HepG2 (cell line): Measurements from ENCODE around the gene HHEX. TPM values are rescaled to one million over a fixed set of nuclear protein-coding genes. Genes with fewer than 3 reads are reported as not detected.

Source experiments
- ATAC-seq: fragments of 200-7000 bp; cut with Tn5 transposase; 3 replicates; pipeline ENCODE4 v1.9.1; 2020; ENCODE audit warnings: mild to moderate bottlenecking, moderate library complexity
- BruUV-seq: library from RNA; stranded (reverse); fragments of 400-500 nt; replicated peaks from 2 replicates; lab custom pipeline; 2021; lab: Mats Ljungman, UMichigan
- CTCF ChIA-PET: fragments of 300-600 bp; formaldehyde crosslinking; extraction: SDS; loops from one replicate; lab custom pipeline; 2021; ENCODE audit warnings: low total read pairs, inconsistent platforms, low intra/inter-chr PET ratio; lab: Yijun Ruan, JAX
- POLR2A ChIA-PET: fragments of 350-600 bp; sonication (Branson Sonifier 250); formaldehyde crosslinking; loops from one replicate; lab custom pipeline; 2020; ENCODE audit warnings: antibody characterized with exemption, inconsistent platforms; lab: Yijun Ruan, JAX
- DNase-seq: peaks from one replicate; pipeline ENCODE4 v3.0.0-alpha.2; 2015; ENCODE audit warnings: low spot score
- FAIRE-seq: peaks from 3 replicates; lab custom pipeline; 2011; peaks lifted over from hg19 to GRCh38; lab: Jason Lieb, UNC
- H2AFZ ChIP-seq: one replicate; pipeline ENCODE4 v1.6.1; 2011; ENCODE audit warnings: low read length, inconsistent platforms
- H3K27ac ChIP-seq: fragments of 300-600 bp; 3 replicates; pipeline ENCODE4 v1.8.0; 2011; ENCODE audit warnings: mixed run types, mild to moderate bottlenecking, mixed read lengths, low read length, inconsistent platforms; ENCODE audit not compliant: insufficient read depth; ENCODE audit errors: extremely low read length
- H3K27me3 ChIP-seq, 2 experiments: fragments of 200-600 bp in 1 of 2; 2 replicates in 1 of 2; 3 replicates in 1 of 2; pipeline versions ENCODE4 v1.6.0 to v1.8.0; 2011; ENCODE audit warnings: low read length in 2 of 2, mild to moderate bottlenecking in 2 of 2, moderate library complexity in 2 of 2, inconsistent platforms in 1 of 2; ENCODE audit not compliant: insufficient read depth in 2 of 2, control insufficient read depth in 1 of 2
- H3K36me3 ChIP-seq, 2 experiments: fragments of 200-600 bp in 1 of 2; replicated peaks in 1 of 2; 2 replicates in 1 of 2; 3 replicates in 1 of 2; pipeline versions ENCODE4 v1.5.1 to v1.8.0; 2011; ENCODE audit warnings: low read length in 2 of 2, inconsistent platforms in 1 of 2; ENCODE audit not compliant: insufficient read depth in 2 of 2, control insufficient read depth in 1 of 2
- H3K4me1 ChIP-seq: 2 replicates; pipeline ENCODE4 v1.5.1; 2012; ENCODE audit warnings: low read length, inconsistent platforms; ENCODE audit not compliant: insufficient read depth
- H3K4me2 ChIP-seq: 2 replicates; pipeline ENCODE4 v1.6.0; 2011; ENCODE audit warnings: low read depth, low read length, inconsistent platforms
- H3K4me3 ChIP-seq, 3 experiments: fragments of 200-600 bp in 1 of 3; sonication (generic), shearing (Covaris generic) in 1 of 3; replicated peaks in 1 of 3; 2 replicates each; pipeline ENCODE4 v1.5.1; 2011 to 2016; ENCODE audit warnings: low read length in 3 of 3, inconsistent platforms in 2 of 3, low read depth in 2 of 3, mild to moderate bottlenecking in 2 of 3, control low read depth in 1 of 3, mixed read lengths in 1 of 3; ENCODE audit not compliant: insufficient read depth in 1 of 3
- H3K79me2 ChIP-seq: one replicate; pipeline ENCODE4 v1.6.1; 2011; ENCODE audit warnings: low read length, inconsistent platforms; ENCODE audit not compliant: insufficient read depth
- H3K9ac ChIP-seq: 2 replicates; pipeline ENCODE4 v1.6.0; 2011; ENCODE audit warnings: mild to moderate bottlenecking, low read depth, low read length, inconsistent platforms; ENCODE audit not compliant: insufficient read depth
- H3K9me3 ChIP-seq: 2 replicates; pipeline ENCODE4 v1.5.1; 2012; ENCODE audit warnings: mild to moderate bottlenecking, low read length
- H4K20me1 ChIP-seq: 2 replicates; pipeline ENCODE4 v1.6.0; 2011; ENCODE audit warnings: inconsistent platforms, mild to moderate bottlenecking, low read length, moderate library complexity; ENCODE audit not compliant: insufficient read depth
- AGO2 ChIP-seq: fragments of 200-400 bp; formaldehyde crosslinking; optimal IDR thresholded peaks from 2 replicates; pipeline ENCODE3; 2017; ENCODE audit warnings: mild to moderate bottlenecking, low read depth, low read length, moderate library complexity
- CBX5 ChIP-seq: sonication (generic); formaldehyde crosslinking; IDR thresholded peaks from 2 replicates; pipeline ENCODE4 v1.4.0; 2020; ENCODE audit warnings: missing genetic modification reagents, borderline replicate concordance
- GABPB1 ChIP-seq: IDR thresholded peaks from 2 replicates; pipeline ENCODE4 v1.6.1; 2016; ENCODE audit warnings: mild to moderate bottlenecking, missing genetic modification reagents, moderate library complexity, missing compliant biosample characterization
- HMG20A ChIP-seq: IDR thresholded peaks from 2 replicates; pipeline ENCODE4 v1.6.1; 2016; ENCODE audit warnings: borderline replicate concordance
- MAZ ChIP-seq, 2 experiments: sonication (generic) in 1 of 2; formaldehyde crosslinking in 1 of 2; IDR thresholded peaks; 2 replicates each; pipeline versions ENCODE4 v1.5.0 to v1.6.1; 2012 to 2020; ENCODE audit warnings: low read depth in 2 of 2, mild to moderate bottlenecking in 2 of 2, borderline replicate concordance in 1 of 2, improper control_type of control experiment in 1 of 2, low read length in 1 of 2, missing genetic modification reagents in 1 of 2, moderate library complexity in 1 of 2
- MED13 ChIP-seq: sonication (generic); formaldehyde crosslinking; IDR thresholded peaks from 2 replicates; pipeline ENCODE4 v1.5.0; 2020; ENCODE audit warnings: missing genetic modification reagents
- NFE2L1 ChIP-seq: sonication (generic); formaldehyde crosslinking; IDR thresholded peaks from 2 replicates; pipeline ENCODE4 v1.4.0; 2020; ENCODE audit warnings: missing genetic modification reagents, mild to moderate bottlenecking, borderline replicate concordance
- POGZ ChIP-seq: sonication (generic); formaldehyde crosslinking; IDR thresholded peaks from 2 replicates; pipeline ENCODE4 v1.4.0; 2020; ENCODE audit warnings: mild to moderate bottlenecking, missing genetic modification reagents
- POLR2G ChIP-seq: fragments of 200-400 bp; formaldehyde crosslinking; IDR thresholded peaks from 2 replicates; pipeline ENCODE4 v1.6.1; 2018; ENCODE audit warnings: mild to moderate bottlenecking, low read depth, low read length, moderate library complexity
- RXRB ChIP-seq: IDR thresholded peaks from 2 replicates; pipeline ENCODE4 v1.6.1; 2016; ENCODE audit warnings: borderline replicate concordance, missing genetic modification reagents, missing compliant biosample characterization
- SMC3 ChIP-seq: IDR thresholded peaks from 2 replicates; pipeline ENCODE4 v1.6.1; 2011; ENCODE audit warnings: low read length, improper control_type of control experiment
- SOX5 ChIP-seq: IDR thresholded peaks from 2 replicates; pipeline ENCODE4 v1.6.1; 2016; ENCODE audit warnings: borderline replicate concordance
- SRSF9 ChIP-seq: fragments of 200-400 bp; formaldehyde crosslinking; IDR thresholded peaks from 2 replicates; pipeline ENCODE4 v1.6.1; 2018; ENCODE audit warnings: borderline replicate concordance, mild to moderate bottlenecking, low read depth, low read length; ENCODE audit not compliant: insufficient read depth, poor library complexity, severe bottlenecking
- TGIF2 ChIP-seq: IDR thresholded peaks from 2 replicates; pipeline ENCODE4 v1.6.1; 2016; ENCODE audit warnings: control low read depth, missing compliant biosample characterization
- TIGD3 ChIP-seq: sonication (generic); formaldehyde crosslinking; IDR thresholded peaks from 2 replicates; pipeline ENCODE4 v1.5.1; 2020; ENCODE audit warnings: mild to moderate bottlenecking, missing genetic modification reagents, borderline replicate concordance
- ZFAT ChIP-seq: sonication (generic); formaldehyde crosslinking; conservative IDR thresholded peaks from 2 replicates; pipeline ENCODE4 v1.8.1; 2023; ENCODE audit warnings: missing genetic modification reagents, inconsistent platforms
- ZMAT3 ChIP-seq: sonication (generic); formaldehyde crosslinking; conservative IDR thresholded peaks from 2 replicates; pipeline ENCODE4 v1.7.0; 2021; ENCODE audit warnings: missing genetic modification reagents
- ZNF615 ChIP-seq: sonication (generic); formaldehyde crosslinking; IDR thresholded peaks from 2 replicates; pipeline ENCODE4 v1.5.0; 2020; ENCODE audit warnings: mild to moderate bottlenecking, missing genetic modification reagents, borderline replicate concordance
- ZNF737 ChIP-seq: sonication (generic); formaldehyde crosslinking; IDR thresholded peaks from 2 replicates; pipeline ENCODE4 v1.5.0; 2020; ENCODE audit warnings: missing genetic modification reagents, mild to moderate bottlenecking, borderline replicate concordance
- WGBS: methylation state at CpG from one replicate; pipeline ENCODE4 v1.1.6; 2017; ENCODE audit warnings: low lambda C conversion rate; 5-methylcytosine and 5-hydroxymethylcytosine counted together
- in situ Hi-C: cut with HindIII; loops from 2 replicates; pipeline ENCODE4 v1.10.0; 2017; ENCODE audit warnings: low pct_unique_long_range_greater_than_20kb; ENCODE audit not compliant: extremely low pct_ligation_motif_present
- intact Hi-C: fragments of 100-400 bp; cut with micrococcal nuclease; formaldehyde crosslinking; loops from one replicate; pipeline ENCODE4 v1.10.0; 2022; ENCODE audit not compliant: unreplicated experiment
- polyA plus RNA-seq, 8 experiments: library from polyadenylated mRNA; depleted of rRNA in 3 of 8; stranded (reverse) in 7 of 8; unstranded in 1 of 8; fragments of >200 nt; fragmentation: Illumina TruSeq in 4 of 8; extraction: Trizol in 4 of 8; gene quantifications; 2 replicates each; pipeline versions ENCODE4 v1.2.1 to v1.2.3, GENCODE V29; 2011 to 2016; ENCODE audit warnings: low read depth in 4 of 8, missing spikeins in 1 of 8, mixed read lengths in 1 of 8; ENCODE audit not compliant: insufficient read depth in 1 of 8
- total RNA-seq, 5 experiments: library from RNA; depleted of rRNA; stranded (reverse); fragments of >200 nt; fragmentation: Illumina TruSeq; extraction: Trizol; gene quantifications; 2 replicates each; pipeline ENCODE4 v1.2.3, GENCODE V29; 2016; ENCODE audit warnings: low read depth in 1 of 5

HHEX gene
- total and polyA plus RNA-seq, 2 of the 13 experiments (the other 11 are each of a cell fraction or from before 2014, with no cell fraction given), result 44.5 to 48.7 TPM

- TF ChIP-seq HMG20A (CRISPR knock-in tag) (0 out of 2 replicates have a peak, but pooled peaks have one; percentile 3), GABPB1 (CRISPR knock-in tag) (peak; percentile 32; the same call in 1 of the 2 replicates), TIGD3 (no peak), MED13 (CRISPR knock-in tag) (0 out of 2 replicates have a peak, but pooled peaks have one; percentile 47), AGO2 (peak; percentile 96)
Observed at GRCh38 chr10:92695679-92696605, 6.2 kb downstream of the HHEX start (continued).

DNA sequence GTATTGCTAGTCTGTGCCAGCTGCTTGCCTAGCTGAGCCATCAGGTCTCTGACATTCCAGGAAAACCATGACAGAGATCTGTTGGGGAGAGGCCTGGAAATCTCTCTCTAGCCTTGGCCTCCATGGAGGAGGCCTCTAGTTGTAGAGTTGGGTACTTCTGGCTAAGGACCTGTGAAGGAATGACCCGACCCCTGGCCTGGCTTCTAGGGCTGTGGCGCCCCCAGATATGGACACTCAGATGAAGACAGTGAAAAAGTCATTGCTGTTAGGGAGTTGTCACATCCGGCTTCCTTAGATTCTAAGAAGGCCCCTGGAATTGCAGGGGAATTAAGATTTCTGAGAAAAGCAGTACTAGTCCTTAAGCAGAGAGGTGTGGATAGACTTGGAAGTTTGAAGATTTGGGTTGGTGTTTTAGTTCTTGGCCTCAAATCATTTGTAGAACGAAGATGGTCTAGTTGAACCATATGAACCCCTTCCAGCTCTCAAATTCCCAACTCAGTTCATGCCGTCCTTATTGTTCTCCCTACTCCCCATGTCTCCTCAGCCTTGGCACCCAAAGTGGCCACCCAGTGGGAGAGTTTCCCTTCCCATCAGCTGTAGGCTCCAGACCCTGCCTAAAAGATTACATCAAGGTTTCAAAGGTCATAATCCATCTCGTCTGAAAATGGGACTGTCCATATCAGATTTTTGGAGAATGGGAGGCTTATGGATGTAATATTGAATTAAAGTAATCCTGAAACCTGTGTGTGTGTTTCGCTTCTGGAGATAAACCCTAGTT lies 7.0 kb downstream of the HHEX start:
- peak; percentile 59 for ATAC-seq
- Histone ChIP-seq H2AFZ (no peak overlapping the region), H3K27ac (peak overlapping the region; percentile 79)
- TF ChIP-seq SOX5 (CRISPR knock-in tag) (no peak), ZNF615 (no peak), ZMAT3 (no peak), CBX5 (CRISPR knock-in tag) (no peak), SMC3 (0 out of 2 replicates have a peak, but pooled peaks have one; percentile 13), POLR2G (0 out of 2 replicates have a peak, but pooled peaks have one; percentile 51), ZFAT (CRISPR knock-in tag) (no peak), RXRB (no peak), MAZ (IDR thresholded peaks at IDR 0.05; ENCODE audit: borderline replicate concordance, low read depth, low read length) (no peak), MAZ (CRISPR knock-in tag; IDR thresholded peaks at IDR 0.05; ENCODE audit: low read depth) (0 out of 2 replicates have a peak, but pooled peaks have one; percentile 16), ZNF737 (CRISPR knock-in tag) (no peak), NFE2L1 (CRISPR knock-in tag) (no peak), SRSF9 (no peak), TGIF2 (CRISPR knock-in tag) (0 out of 2 replicates have a peak, but pooled peaks have one; percentile 36), POGZ (CRISPR knock-in tag) (peak; percentile 44; the same call in 1 of the 2 replicates)

More for the DNA sequence above, 7.0 kb downstream of the HHEX start:
- WGBS, result 15% methylated on average over 6 of the region's 7 CpGs
- Histone ChIP-seq H3K9ac (peak overlapping the region; percentile 56), H3K36me3 (peaks cover 0 to 3% of the 10 kb centered on the region in 2 experiments; a peak in 2 of 5 replicates), H3K4me3 (peak overlapping the region; percentile 7 to 48 (median 17); a peak in 5 of 6 replicates), H3K79me2 (peaks cover 27% of the 10 kb centered on the region), H3K9me3 (no peaks in the 10 kb centered on the region), H3K27me3 (no peaks in the 10 kb centered on the region; a peak in 1 of 5 replicates), H4K20me1 (peaks cover 4% of the 10 kb centered on the region; the same call in 1 of the 2 replicates), H3K4me1 (peaks cover 71% of the 10 kb centered on the region), H3K4me2 (peak overlapping the region; percentile 60)
- POLR2A ChIA-PET, result interaction anchor here (1.6 kb wide), 1 partner anchor 151 kb away, joined by 5 read pairs; the partner anchor contains the start of gene EXOC6
- in situ Hi-C loops (no loop called here), intact Hi-C loops (loop anchor here (1.0 kb wide), 1 partner anchor 60 kb away; no protein-coding TSS in a partner anchor)
- FAIRE-seq (peak; percentile 40), DNase-seq (peak; percentile 62)
- BruUV-seq, result TSS peak; percentile 96
- CTCF ChIA-PET, result no interaction called here
